ENCODE data around the gene POLR2M.

POLR2M gene

DNA sequence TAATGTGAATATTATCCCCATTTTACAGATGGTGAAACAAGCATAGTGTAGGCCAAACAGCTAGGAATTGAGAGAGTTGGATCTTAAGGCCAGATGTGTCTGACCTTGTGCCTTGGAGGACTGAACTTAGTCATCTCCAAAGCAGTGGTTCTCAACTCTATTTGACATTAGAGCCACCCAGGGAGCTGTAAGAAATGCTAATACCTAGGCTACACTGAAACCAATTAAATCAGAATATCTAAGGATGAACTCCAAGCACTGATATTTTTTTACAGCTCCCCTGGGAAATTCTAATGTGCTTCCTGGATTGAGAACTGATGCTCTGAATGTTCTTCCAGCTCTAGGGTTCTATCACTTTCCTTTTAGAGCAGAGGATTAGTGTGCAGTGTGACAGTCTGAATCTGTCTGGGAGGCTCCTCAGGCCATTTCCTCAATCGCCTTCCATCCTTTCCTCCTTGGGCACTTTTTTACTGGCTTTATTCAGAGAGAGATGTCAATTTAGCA lies 32.3 kb downstream of the POLR2M start:
- H3K4me1 Mint-ChIP-seq, result peaks cover 46% of the 10 kb centered on the region
- TF ChIP-seq, protein P1, sequence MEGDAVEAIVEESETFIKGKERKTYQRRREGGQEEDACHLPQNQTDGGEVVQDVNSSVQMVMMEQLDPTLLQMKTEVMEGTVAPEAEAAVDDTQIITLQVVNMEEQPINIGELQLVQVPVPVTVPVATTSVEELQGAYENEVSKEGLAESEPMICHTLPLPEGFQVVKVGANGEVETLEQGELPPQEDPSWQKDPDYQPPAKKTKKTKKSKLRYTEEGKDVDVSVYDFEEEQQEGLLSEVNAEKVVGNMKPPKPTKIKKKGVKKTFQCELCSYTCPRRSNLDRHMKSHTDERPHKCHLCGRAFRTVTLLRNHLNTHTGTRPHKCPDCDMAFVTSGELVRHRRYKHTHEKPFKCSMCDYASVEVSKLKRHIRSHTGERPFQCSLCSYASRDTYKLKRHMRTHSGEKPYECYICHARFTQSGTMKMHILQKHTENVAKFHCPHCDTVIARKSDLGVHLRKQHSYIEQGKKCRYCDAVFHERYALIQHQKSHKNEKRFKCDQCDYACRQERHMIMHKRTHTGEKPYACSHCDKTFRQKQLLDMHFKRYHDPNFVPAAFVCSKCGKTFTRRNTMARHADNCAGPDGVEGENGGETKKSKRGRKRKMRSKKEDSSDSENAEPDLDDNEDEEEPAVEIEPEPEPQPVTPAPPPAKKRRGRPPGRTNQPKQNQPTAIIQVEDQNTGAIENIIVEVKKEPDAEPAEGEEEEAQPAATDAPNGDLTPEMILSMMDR (IDR thresholded peaks at IDR 0.05; ENCODE audit: unreplicated experiment in 3 of 3), result no peak
- H3K9me3 Mint-ChIP-seq, result peaks cover 13% of the 10 kb centered on the region
- H3K27me3 Mint-ChIP-seq (ENCODE audit: low read depth), result peaks cover 2% of the 10 kb centered on the region
- H3K36me3 Mint-ChIP-seq (ENCODE audit: low read depth), result peaks cover 7% of the 10 kb centered on the region
- no peak overlapping the region for H3K4me3 Mint-ChIP-seq
- peak overlapping the region; percentile 42 to 95 (median 90) for H3K27ac Mint-ChIP-seq

DNA sequence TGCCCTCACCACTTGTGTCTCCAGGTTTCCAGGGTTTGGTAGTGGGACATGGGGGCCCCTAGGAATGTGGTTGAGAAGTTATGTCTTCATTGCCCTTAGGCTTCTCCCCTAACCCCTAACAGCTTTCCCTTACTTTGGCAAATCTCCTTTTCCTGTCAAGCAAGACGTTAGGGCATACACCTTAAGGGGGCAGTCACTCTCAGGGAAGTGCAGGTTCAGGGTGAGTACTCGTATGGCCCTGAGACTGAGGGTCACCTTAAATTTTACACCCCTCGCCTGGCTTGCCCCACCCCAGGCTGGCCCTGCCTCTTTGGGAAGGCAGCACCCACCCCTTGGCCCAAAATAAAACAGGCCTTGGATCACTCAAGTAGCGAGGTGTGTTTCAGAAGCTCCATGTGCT lies 33.5 kb downstream of the POLR2M start:
- Mint-ChIP-seq H3K4me3 (no peak overlapping the region), H3K4me1 (peaks cover 38% of the 10 kb centered on the region), H3K27me3 (ENCODE audit: low read depth) (peaks cover 4% of the 10 kb centered on the region), H3K9me3 (peaks cover 13% of the 10 kb centered on the region), H3K36me3 (ENCODE audit: low read depth) (peaks cover 7% of the 10 kb centered on the region), H3K27ac (peak overlapping the region; percentile 90 to 95 (median 95))
- TF ChIP-seq, protein P1 (IDR thresholded peaks at IDR 0.05; ENCODE audit: unreplicated experiment in 3 of 3), result no peak

DNA sequence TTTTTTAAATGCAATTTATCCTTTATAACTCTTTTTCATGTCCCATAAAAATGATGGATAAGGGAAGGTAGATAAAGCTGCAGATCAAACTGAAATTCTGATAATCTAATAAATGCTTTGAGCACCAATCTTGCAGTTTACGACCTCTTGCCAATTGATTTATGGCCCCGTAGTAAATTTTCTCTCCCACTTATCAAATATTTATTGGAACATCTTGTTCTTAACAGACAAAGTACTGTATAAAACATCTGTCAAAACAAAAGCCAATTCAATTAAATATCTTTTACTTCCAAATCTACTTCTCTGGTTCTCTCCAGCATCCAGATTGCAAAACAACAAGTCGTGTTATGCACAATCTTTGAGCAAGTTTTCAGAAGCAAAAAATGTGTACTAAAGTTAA lies 34.6 kb downstream of the POLR2M start:
- peaks cover 7% of the 10 kb centered on the region for H3K36me3 Mint-ChIP-seq (ENCODE audit: low read depth)
- H3K4me3 Mint-ChIP-seq, result no peak overlapping the region
- TF ChIP-seq, protein P1 (IDR thresholded peaks at IDR 0.05; ENCODE audit: unreplicated experiment in 3 of 3), result no peak
- peaks cover 8% of the 10 kb centered on the region for H3K27me3 Mint-ChIP-seq (ENCODE audit: low read depth)
- H3K4me1 Mint-ChIP-seq, result peaks cover 27% of the 10 kb centered on the region
- peak overlapping the region; percentile 90 to 95 (median 95) for H3K27ac Mint-ChIP-seq
- peaks cover 13% of the 10 kb centered on the region for H3K9me3 Mint-ChIP-seq

DNA sequence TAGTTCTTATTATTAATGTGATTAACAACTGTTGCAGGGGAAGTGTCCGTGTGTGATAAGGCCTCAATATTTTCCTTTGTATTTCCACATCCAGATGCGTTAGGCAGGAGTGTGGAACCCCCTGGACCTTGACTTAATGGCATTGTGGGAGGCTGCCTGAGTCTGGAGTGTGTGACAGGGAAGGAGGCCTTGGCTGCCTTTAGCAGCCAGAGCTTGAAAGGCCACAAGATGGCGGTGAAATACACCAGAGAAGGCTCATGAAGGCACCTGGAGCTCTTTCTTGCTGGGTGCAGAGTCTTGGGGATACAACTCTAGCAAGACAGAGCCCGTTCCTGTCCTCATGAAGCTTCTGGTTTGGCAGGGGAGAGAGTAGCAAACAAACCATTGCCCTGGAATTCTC lies 36.9 kb downstream of the POLR2M start:
- Mint-ChIP-seq H3K9me3 (no peaks in the 10 kb centered on the region), H3K27me3 (ENCODE audit: low read depth) (peaks cover 19% of the 10 kb centered on the region), H3K4me1 (peaks cover 41% of the 10 kb centered on the region), H3K4me3 (no peak overlapping the region), H3K27ac (peak overlapping the region; percentile 90 to 95 (median 95)), H3K36me3 (ENCODE audit: low read depth) (no peaks in the 10 kb centered on the region)
- TF ChIP-seq, protein P1 (IDR thresholded peaks at IDR 0.05; ENCODE audit: unreplicated experiment in 3 of 3), result peak in 1 of 3 experiments; percentile 9

DNA sequence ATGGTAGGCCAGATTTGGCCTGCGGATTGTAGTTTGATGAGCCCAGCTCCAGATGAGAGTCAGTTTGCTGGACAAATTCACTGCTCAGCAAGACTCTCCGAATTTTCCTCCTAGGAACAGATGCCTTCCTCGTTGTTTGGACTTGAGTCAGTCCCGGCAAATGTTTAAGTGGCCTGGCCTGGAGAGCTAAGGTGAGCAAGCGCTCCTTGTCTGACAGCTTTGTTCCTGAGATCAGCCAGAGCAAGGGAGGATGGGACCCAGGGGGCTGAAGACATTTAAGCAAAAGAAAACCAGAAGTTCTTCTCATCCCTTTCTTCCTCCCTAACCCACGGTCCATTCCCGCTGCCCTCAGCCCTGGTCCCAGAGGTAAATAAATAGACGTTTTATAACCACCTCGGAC lies 40.3 kb downstream of the POLR2M start:
- TF ChIP-seq, protein P1 (IDR thresholded peaks at IDR 0.05; ENCODE audit: unreplicated experiment in 3 of 3), result no peak
- Mint-ChIP-seq H3K27me3 (ENCODE audit: low read depth) (peaks cover 24% of the 10 kb centered on the region), H3K4me1 (peaks cover 34% of the 10 kb centered on the region), H3K4me3 (peak overlapping the region in 2 of 3 experiments; percentile 5 to 22), H3K9me3 (no peaks in the 10 kb centered on the region), H3K27ac (peak overlapping the region; percentile 71 to 95 (median 93)), H3K36me3 (ENCODE audit: low read depth) (no peaks in the 10 kb centered on the region)

DNA sequence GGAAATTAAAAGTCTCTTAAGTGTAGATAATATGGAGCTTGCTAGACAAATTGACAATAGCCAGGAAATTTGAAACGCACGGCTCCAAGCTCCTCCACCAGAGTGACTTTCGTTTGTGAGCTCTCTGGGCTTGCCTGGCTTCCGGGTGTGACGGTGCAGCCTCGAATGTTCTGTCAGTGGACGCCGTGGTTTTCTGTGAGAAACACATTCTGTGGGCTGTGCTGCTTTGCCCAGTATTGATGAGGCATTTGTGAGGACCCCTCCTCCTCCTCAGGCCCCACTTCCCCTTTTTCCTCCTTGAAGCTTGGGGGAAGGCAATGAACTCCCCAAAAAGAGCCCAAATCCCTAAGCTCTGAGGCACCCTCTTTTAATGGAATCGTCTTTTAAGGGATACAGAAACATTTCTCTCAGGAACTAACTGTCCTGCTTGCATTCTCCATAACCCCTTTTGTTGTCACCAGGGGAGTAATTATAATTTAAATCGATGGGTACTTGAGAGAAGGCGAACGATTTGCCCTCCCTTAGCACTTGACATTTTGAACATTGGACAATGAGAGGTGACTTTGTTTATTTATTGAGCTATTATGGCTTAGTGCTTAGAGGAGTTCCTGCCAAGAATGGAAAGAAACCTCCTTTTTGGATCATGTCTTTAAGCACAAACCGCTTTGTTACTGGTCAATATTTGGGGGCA lies 40.8 kb downstream of the POLR2M start:
- peak overlapping the region in 2 of 3 experiments; percentile 5 to 22 for H3K4me3 Mint-ChIP-seq
- H3K9me3 Mint-ChIP-seq, result no peaks in the 10 kb centered on the region
- H3K27ac Mint-ChIP-seq, result peak overlapping the region; percentile 71 to 95 (median 93)
- peaks cover 24% of the 10 kb centered on the region for H3K27me3 Mint-ChIP-seq (ENCODE audit: low read depth)
- no peaks in the 10 kb centered on the region for H3K36me3 Mint-ChIP-seq (ENCODE audit: low read depth)
- peaks cover 33% of the 10 kb centered on the region for H3K4me1 Mint-ChIP-seq
- TF ChIP-seq, protein P1 (IDR thresholded peaks at IDR 0.05; ENCODE audit: unreplicated experiment in 3 of 3), result no peak
